ENCODE measurements around the gene LANCL1. TPM values are rescaled to one million over a fixed set of nuclear protein-coding genes. Genes with fewer than 3 reads are reported as not detected.

Gene LANCL1
- total RNA-seq, 1 donor from 2014 or later, result 46.0 TPM

DNA sequence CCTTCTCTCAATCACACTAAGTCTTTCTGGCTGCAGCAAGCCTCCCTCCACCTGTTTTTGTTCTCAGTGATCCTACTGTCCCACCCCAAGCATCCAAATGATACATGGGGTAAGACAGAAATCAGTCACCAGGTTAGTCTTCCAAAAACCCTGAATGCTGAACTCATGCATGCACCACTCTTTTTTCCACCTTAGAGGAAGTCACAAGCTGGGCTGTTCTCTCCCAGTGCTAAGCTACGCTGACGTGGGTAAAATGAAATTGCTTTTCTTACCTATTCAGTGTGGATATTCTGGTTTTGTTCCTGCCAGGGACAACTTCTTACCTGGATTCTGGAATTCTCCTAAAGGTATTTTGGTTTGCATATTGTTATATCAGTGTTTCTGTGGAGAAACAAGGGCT lies 54.2 kb downstream of the LANCL1 start:
- no peak for DNase-seq (ENCODE audit: low spot score)
- no peak for ATAC-seq
- intact Hi-C loops (cut with DNase I), result no loop called here

- DNase-seq (ENCODE audit: low spot score) (no peak), ATAC-seq (no peak)
- intact Hi-C loops (cut with DNase I), result no loop called here
These were observed 54.6 kb downstream of the LANCL1 start for GRCh38 chr2:210421916-210422315.

DNA sequence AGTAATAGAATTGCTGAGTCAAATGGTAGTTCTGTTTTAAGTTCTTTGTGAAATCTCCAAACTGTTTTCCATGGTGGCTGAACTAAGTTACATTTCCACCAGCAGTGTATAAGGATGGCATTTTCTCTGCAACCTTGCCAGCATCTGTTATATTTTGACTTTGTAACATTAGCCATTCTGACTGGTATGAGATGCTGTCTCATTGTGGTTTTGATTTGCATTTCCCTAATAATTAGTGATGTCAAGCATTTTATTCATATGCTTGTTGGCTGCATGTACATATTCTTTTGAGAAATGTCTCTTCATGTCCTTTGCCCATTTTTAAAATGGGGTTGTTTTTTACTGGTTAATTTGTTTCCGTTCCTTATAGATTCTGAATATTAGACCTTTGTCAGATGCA lies 63.9 kb downstream of the LANCL1 start:
- DNase-seq (ENCODE audit: low spot score) (no peak), ATAC-seq (no peak)
- intact Hi-C loops (cut with DNase I), result no loop called here

DNA sequence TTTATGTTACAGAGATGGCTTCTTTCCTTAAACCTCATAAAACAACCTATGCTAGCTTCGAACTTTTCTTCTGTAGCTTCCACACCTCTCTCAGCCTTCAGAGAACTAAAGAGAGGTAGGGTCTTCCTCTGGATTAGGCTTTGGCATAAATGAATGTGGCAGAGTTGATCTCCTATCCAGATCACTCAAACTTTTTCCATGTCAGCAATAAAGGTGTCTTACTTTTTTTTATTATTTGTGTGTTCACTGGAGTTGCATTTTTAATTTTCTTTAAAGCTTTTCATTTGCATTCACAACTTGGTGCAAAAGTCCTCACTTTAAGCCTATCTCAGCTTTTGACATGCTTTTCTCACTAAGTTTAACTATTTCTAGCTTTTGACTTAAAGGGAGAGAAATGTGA lies 66.0 kb downstream of the LANCL1 start:
- DNase-seq (ENCODE audit: low spot score) (no peak), ATAC-seq (no peak)
- intact Hi-C loops (cut with DNase I), result no loop called here

GRCh38 chr2:210399440-210400041 lies 77.0 kb downstream of the LANCL1 start:
- no peak for DNase-seq (ENCODE audit: low spot score)
- intact Hi-C loops (cut with DNase I), result loop anchor here (10.0 kb wide), 1 partner anchor 145 kb away; no protein-coding TSS in a partner anchor

DNA sequence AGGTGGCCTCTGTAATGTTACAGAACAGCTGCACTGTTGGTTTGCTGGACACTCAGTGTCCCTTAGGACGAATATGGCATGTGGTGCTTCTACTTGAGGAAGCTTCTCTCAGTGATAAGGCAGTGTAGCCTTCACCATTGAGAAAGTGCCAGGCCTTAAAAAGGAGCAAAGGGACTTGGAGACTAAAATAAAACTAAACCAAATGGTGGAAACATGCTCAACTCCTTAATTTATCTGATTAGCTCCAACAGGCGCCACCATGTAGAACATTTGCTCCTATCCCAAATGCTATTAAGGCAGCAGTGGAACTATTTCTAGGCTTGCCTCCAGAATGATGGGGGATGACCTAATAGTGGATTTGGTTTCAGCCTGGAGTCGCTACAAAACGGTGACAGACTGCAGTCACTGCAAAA lies 84.1 kb downstream of the LANCL1 start:
- peak; percentile 87 for ATAC-seq
- no peak for DNase-seq (ENCODE audit: low spot score)
- intact Hi-C loops (cut with DNase I), result no loop called here

More at GRCh38 chr2:210399440-210400041, 77.0 kb downstream of the LANCL1 start:
- ATAC-seq, result peak; percentile 20

DNA sequence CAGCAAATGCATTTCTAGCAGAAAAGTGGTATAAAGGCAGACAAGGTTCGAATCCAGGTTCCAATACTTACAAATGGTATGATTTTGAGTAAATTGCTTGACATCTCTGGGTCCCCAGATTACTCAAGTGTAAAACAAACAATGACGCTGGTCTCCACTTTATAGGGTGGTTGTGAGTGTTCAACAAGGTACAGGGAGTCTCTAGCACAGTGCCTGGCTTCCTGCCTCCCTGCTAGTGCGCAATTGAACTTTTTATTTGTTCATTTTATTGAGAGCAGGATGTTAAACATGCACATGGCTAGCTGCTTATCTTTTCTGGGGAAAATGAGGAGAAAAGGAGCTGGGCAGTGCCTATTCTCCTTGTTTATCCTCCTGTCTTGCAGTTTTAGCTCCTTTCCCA lies 86.7 kb downstream of the LANCL1 start:
- ATAC-seq (no peak), DNase-seq (ENCODE audit: low spot score) (no peak)
- intact Hi-C loops (cut with DNase I), result no loop called here

DNA sequence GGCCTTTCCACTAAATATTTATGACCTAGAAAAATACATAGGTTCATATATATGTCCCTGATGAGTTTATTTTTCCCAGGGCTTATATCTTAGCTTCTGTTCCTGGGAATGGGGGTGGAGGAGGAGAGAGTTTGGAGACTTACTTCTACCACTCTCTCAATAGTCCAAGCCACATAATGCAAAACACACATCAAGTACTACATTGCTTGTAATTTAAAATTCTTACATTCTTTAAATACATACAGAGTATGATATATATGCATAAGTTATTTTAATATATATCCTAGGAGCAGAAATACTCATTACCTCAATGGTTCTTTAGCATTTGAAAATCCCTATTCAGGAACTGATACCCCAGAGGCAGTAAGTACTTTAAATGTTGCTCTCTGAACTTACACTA lies 88.4 kb downstream of the LANCL1 start:
- intact Hi-C loops (cut with DNase I), result no loop called here
- DNase-seq (ENCODE audit: low spot score), result no peak
- no peak for ATAC-seq

DNA sequence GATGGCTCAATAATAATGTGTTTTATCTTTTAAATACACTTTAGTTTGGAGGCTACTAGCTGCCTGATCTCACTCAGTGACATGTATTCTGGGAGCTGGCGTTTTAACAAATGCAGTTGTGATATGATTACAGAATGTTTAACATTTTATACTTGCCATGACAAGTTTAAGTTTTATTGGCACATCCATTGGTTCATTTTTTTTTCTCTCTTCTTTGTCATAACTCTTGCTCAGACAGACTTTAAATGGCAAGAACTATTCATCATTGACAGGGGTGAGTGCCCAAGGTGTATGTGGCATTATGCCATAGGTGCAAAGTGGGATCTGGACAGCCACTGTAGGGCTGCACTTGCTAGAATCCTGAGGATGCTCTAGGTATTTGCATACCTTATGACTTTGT lies 89.5 kb downstream of the LANCL1 start:
- ATAC-seq (no peak), DNase-seq (ENCODE audit: low spot score) (no peak)
- intact Hi-C loops (cut with DNase I), result no loop called here

Other genes with a start within 250 kb of the LANCL1 start
- not detected for gene MYL1, start 161.6 kb downstream of the LANCL1 start, total RNA-seq
- gene CPS1, start 79.8 kb upstream of the LANCL1 start, total RNA-seq, result 6.9 TPM

Data from sciatic nerve (tissue), 2 donors.